K562 (cell line): ENCODE measurements around the gene CYP24A1. TPM values are rescaled to one million over a fixed set of nuclear protein-coding genes. Genes with fewer than 3 reads are reported as not detected.

ENCODE experiments used
- ATAC-seq: fragments of 200-7000 bp; cut with Tn5 transposase; 3 replicates; pipeline ENCODE4 v1.9.1; 2020; ENCODE audit warnings: moderate library complexity
- BruUV-seq: library from RNA; stranded (reverse); fragments of 400-500 nt; replicated peaks from 2 replicates; lab custom pipeline; 2021; lab: Mats Ljungman, UMichigan
- CTCF ChIA-PET: fragments of 300-600 bp; formaldehyde crosslinking; extraction: SDS; loops from one replicate; lab custom pipeline; 2021; ENCODE audit warnings: low intra/inter-chr PET ratio; lab: Yijun Ruan, JAX
- POLR2A ChIA-PET: fragments of 300-600, 350-650 bp; sonication (Branson Sonifier 250); formaldehyde crosslinking; extraction: SDS; loops from one replicate; lab custom pipeline; 2021; ENCODE audit warnings: antibody characterized with exemption, inconsistent platforms; lab: Yijun Ruan, JAX
- DNase-seq, 4 experiments: peaks; one replicate each; pipeline versions ENCODE4 v3.0.0 to v3.0.0-alpha.2; 2011 to 2018; ENCODE audit warnings: low spot score in 3 of 4, mixed read lengths in 3 of 4; ENCODE audit errors: extremely low read depth in 1 of 4
- FAIRE-seq: peaks from 2 replicates; lab custom pipeline; 2011; peaks lifted over from hg19 to GRCh38; lab: Jason Lieb, UNC
- H2AFZ ChIP-seq: 2 replicates; pipeline ENCODE4 v1.6.0; 2011; ENCODE audit warnings: low read depth, low read length, control low read depth, inconsistent platforms
- H3K27ac ChIP-seq: fragments of 200-600 bp; 3 replicates; pipeline ENCODE4 v1.8.0; 2011; ENCODE audit warnings: low read depth, mild to moderate bottlenecking, control low read depth, inconsistent platforms, low read length, moderate library complexity, mixed read lengths; ENCODE audit errors: extremely low read depth
- H3K27me3 ChIP-seq, 2 experiments: fragments of 300-600 bp in 1 of 2; 2 replicates in 1 of 2; 3 replicates in 1 of 2; pipeline versions ENCODE4 v1.6.0 to v1.8.0; 2011; ENCODE audit warnings: inconsistent platforms in 2 of 2, low read length in 2 of 2, mild to moderate bottlenecking in 1 of 2, mixed read lengths in 1 of 2, moderate library complexity in 1 of 2; ENCODE audit not compliant: control insufficient read depth in 2 of 2, insufficient read depth in 2 of 2
- H3K36me3 ChIP-seq: fragments of 300-600 bp; 3 replicates; pipeline ENCODE4 v1.8.0; 2011; ENCODE audit warnings: mild to moderate bottlenecking, low read length, inconsistent platforms; ENCODE audit not compliant: control insufficient read depth, insufficient read depth
- H3K4me1 ChIP-seq, 2 experiments: fragments of 200-600 bp in 1 of 2; replicated peaks in 1 of 2; 2 replicates in 1 of 2; 3 replicates in 1 of 2; pipeline versions ENCODE4 v1.5.1 to v1.8.0; 2011; ENCODE audit warnings: inconsistent platforms in 2 of 2, low read length in 2 of 2, mild to moderate bottlenecking in 1 of 2, mixed read lengths in 1 of 2, moderate library complexity in 1 of 2; ENCODE audit not compliant: control insufficient read depth in 2 of 2, insufficient read depth in 2 of 2
- H3K4me2 ChIP-seq: 2 replicates; pipeline ENCODE4 v1.6.1; 2011; ENCODE audit warnings: low read length, control low read depth, inconsistent platforms, mixed read lengths; ENCODE audit not compliant: insufficient read depth
- H3K4me3 ChIP-seq: fragments of 200-600 bp; sonication (generic), shearing (Covaris generic); 2 replicates; pipeline ENCODE4 v1.5.1; 2016; ENCODE audit warnings: control low read depth, inconsistent platforms
- H3K79me2 ChIP-seq: fragments of 200-600 bp; 3 replicates; pipeline ENCODE4 v1.8.0; 2011; ENCODE audit warnings: low read length, inconsistent platforms; ENCODE audit not compliant: control insufficient read depth, insufficient read depth
- H3K9ac ChIP-seq, 2 experiments: 2 replicates each; pipeline versions ENCODE4 v1.6.0 to v1.6.1; 2011; ENCODE audit warnings: low read depth in 2 of 2, low read length in 2 of 2, control low read depth in 1 of 2, inconsistent platforms in 1 of 2, mild to moderate bottlenecking in 1 of 2, mixed read lengths in 1 of 2; ENCODE audit not compliant: insufficient read depth in 1 of 2
- H3K9me1 ChIP-seq: one replicate; pipeline ENCODE4 v1.6.0; 2011; ENCODE audit warnings: inconsistent platforms, mild to moderate bottlenecking, low read length, moderate library complexity; ENCODE audit not compliant: control insufficient read depth, insufficient read depth
- H3K9me3 ChIP-seq: replicated peaks from 2 replicates; pipeline ENCODE4 v1.5.1; 2011; ENCODE audit warnings: low read depth, low read length, inconsistent platforms; ENCODE audit not compliant: control insufficient read depth, insufficient read depth
- H4K20me1 ChIP-seq: replicated peaks from 2 replicates; pipeline ENCODE4 v1.6.1; 2011; ENCODE audit warnings: low read length, inconsistent platforms, mixed read lengths; ENCODE audit not compliant: control insufficient read depth, insufficient read depth
- BCOR ChIP-seq: fragments of 450-650 bp; IDR thresholded peaks from 2 replicates; pipeline ENCODE4 v1.6.1; 2016
- CBX2 ChIP-seq: fragments of 200-600 bp; sonication (generic); IDR thresholded peaks from one replicate; pipeline ENCODE4 v1.6.1; 2012; ENCODE audit warnings: mild to moderate bottlenecking, low read length, inconsistent platforms; ENCODE audit not compliant: insufficient read depth, poor library complexity, severe bottlenecking
- EHMT2 ChIP-seq: fragments of 450-650 bp; IDR thresholded peaks from 2 replicates; pipeline ENCODE4 v1.6.1; 2018; ENCODE audit warnings: antibody characterized with exemption
- FIP1L1 ChIP-seq: fragments of 200-400 bp; formaldehyde crosslinking; IDR thresholded peaks from 2 replicates; pipeline ENCODE4 v1.6.1; 2018; ENCODE audit warnings: mild to moderate bottlenecking, low read depth, low read length; ENCODE audit not compliant: poor library complexity, severe bottlenecking
- FOXJ3 ChIP-seq: sonication (generic); formaldehyde crosslinking; IDR thresholded peaks from 2 replicates; pipeline ENCODE4 v1.4.0; 2020; ENCODE audit warnings: mild to moderate bottlenecking, missing genetic modification reagents
- HEY1 ChIP-seq: fragments of 250-450 bp; sonication (Bioruptor Pico); IDR thresholded peaks from 2 replicates; pipeline ENCODE4 v1.5.0; 2020; ENCODE audit warnings: mild to moderate bottlenecking, moderate library complexity, borderline replicate concordance
- ILF3 ChIP-seq: fragments of 450-650 bp; IDR thresholded peaks from 2 replicates; pipeline ENCODE4 v1.6.1; 2018; ENCODE audit warnings: antibody characterized with exemption, mild to moderate bottlenecking, moderate library complexity, borderline replicate concordance
- KLF10 ChIP-seq: fragments of 250-450 bp; sonication (Bioruptor Pico); IDR thresholded peaks from 2 replicates; pipeline ENCODE4 v1.6.1; 2021; ENCODE audit warnings: matching md5 sums
- KLF16 ChIP-seq: IDR thresholded peaks from 2 replicates; pipeline ENCODE4 v1.6.1; 2016; ENCODE audit warnings: antibody characterized with exemption
- MAFG ChIP-seq: fragments of 450-650 bp; conservative IDR thresholded peaks from 2 replicates; pipeline ENCODE4 v1.6.1; 2016; ENCODE audit warnings: missing genetic modification characterization, missing compliant biosample characterization
- RBM15 ChIP-seq: fragments of 200-400 bp; formaldehyde crosslinking; IDR thresholded peaks from 2 replicates; pipeline ENCODE4 v1.6.1; 2018; ENCODE audit warnings: mild to moderate bottlenecking, low read length, moderate library complexity; ENCODE audit not compliant: insufficient read depth
- TRIM28 ChIP-seq: fragments of 450-650 bp; IDR thresholded peaks from 2 replicates; pipeline ENCODE4 v1.6.1; 2017
- ZNF764 ChIP-seq: fragments of 250-450 bp; sonication (Bioruptor Pico); IDR thresholded peaks from 2 replicates; pipeline ENCODE4 v1.4.0; 2020; ENCODE audit warnings: low read depth, mild to moderate bottlenecking, moderate library complexity
- ZNF77 ChIP-seq: fragments of 250-450 bp; sonication (Bioruptor Pico); IDR thresholded peaks from 2 replicates; pipeline ENCODE4 v1.5.0; 2020
- ZNF830 ChIP-seq: fragments of 250-450 bp; sonication (Bioruptor Pico); IDR thresholded peaks from 2 replicates; pipeline ENCODE4 v1.5.0; 2021; ENCODE audit warnings: mild to moderate bottlenecking
- WGBS: fragments of 100-300 bp; shearing (Covaris generic); methylation state at CpG from one replicate; pipeline ENCODE4 v1.1.6; 2016; ENCODE audit warnings: low coverage, mixed read lengths; ENCODE audit not compliant: insufficient coverage; ENCODE audit errors: missing lambda C conversion rate; 5-methylcytosine and 5-hydroxymethylcytosine counted together
- in situ Hi-C: fragments of 300-500 bp; cut with MboI; formaldehyde crosslinking; loops from 4 replicates; pipeline ENCODE4 v1.15.0; 2018; ENCODE audit warnings: inconsistent platforms, mixed read lengths
- intact Hi-C: fragments of 100-400 bp; cut with micrococcal nuclease; formaldehyde crosslinking; loops from 2 replicates; pipeline ENCODE4 v1.14.2; 2022
- polyA plus RNA-seq, 8 experiments: library from polyadenylated mRNA; depleted of rRNA in 4 of 8; stranded (reverse) in 5 of 8; unstranded in 3 of 8; fragments of >200 nt; fragmentation: Nextera tagmentation in 2 of 8; fragmentation: Illumina TruSeq in 1 of 8; extraction: Ambion mirVana in 2 of 8; extraction: Trizol in 1 of 8; gene quantifications; 2 replicates each; pipeline versions ENCODE4 v1.2.1 to v1.2.3, GENCODE V29; 2011 to 2014; ENCODE audit warnings: inconsistent platforms in 1 of 8, missing spikeins in 1 of 8
- total RNA-seq, 7 experiments: library from RNA; depleted of rRNA in 6 of 7; stranded (reverse); fragments of >200 nt in 6 of 7; fragmentation: Illumina TruSeq in 2 of 7; extraction: Trizol in 2 of 7; gene quantifications; 2 replicates each; pipeline versions ENCODE4 v1.2.1 to v1.2.3, GENCODE V29; 2011 to 2021; ENCODE audit warnings: low replicate concordance in 1 of 7
- TF ChIP-seq, protein P1 (sequence below): sonication (generic); formaldehyde crosslinking; IDR thresholded peaks from 2 replicates; pipeline ENCODE4 v1.9.0; 2022; ENCODE audit warnings: mild to moderate bottlenecking, missing genetic modification reagents
- TF ChIP-seq, protein P2 (sequence below), 3 experiments: fragments of 200-800 bp in 1 of 3; fragments of 250-450 bp in 1 of 3; fragments of 450-650 bp in 1 of 3; sonication (Bioruptor Pico) in 1 of 3; sonication (Bioruptor generic) in 1 of 3; formaldehyde crosslinking in 1 of 3; IDR thresholded peaks; 2 replicates each; pipeline versions ENCODE4 v1.6.1 to v1.8.0; 2016 to 2022; ENCODE audit warnings: mild to moderate bottlenecking in 2 of 3, missing genetic modification characterization in 2 of 3, missing compliant biosample characterization in 1 of 3, moderate library complexity in 1 of 3

CYP24A1 gene
- total and polyA plus RNA-seq, 9 of the 15 experiments (the other 6 are each of a cell fraction or from before 2014, with no cell fraction given), result 0.04 TPM; not detected in 8

DNA sequence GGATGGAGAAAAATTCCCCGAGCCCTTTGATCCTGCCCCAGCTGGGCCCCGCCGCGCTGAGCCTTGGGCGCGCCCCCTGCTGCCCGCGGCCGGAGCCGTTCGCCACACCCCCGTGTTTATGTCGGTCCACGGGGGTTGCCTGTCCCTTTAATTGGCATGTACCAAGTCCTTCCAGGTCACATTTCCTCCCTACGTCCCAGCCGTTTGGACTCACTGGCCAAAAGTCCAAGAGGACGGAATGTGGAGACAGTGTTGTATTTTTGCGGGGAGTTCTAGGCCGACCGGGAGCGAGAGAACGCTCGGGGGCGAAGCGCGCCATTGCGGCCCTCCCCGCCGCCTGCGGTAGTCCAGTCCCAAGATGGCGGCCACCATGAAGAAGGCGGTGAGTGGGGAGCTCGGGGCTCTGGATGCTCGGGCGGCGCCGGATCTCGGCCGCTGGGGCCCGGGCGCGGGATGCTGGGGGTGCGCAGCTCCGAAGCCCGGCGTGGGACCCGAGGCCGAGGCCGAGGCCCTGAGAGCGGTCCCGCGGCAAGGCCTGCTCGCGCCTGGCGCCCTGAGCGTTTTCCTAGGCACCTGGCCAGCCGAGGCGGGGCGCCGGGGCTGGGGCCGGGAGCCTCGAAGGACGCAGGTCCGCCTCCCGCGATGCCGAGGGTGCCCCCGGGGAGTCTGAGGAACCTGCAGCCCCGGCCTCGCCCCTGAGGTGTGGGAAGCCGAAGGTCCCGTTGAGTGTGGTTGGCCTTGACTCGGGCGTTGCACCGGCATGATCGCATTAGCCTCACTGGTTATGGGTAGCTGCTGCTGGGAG is 34.2 kb upstream of the CYP24A1 start, which contains the start of gene PFDN4 (continued):
- TF ChIP-seq ZNF764 (CRISPR knock-in tag), result no peak
- TF ChIP-seq ZNF77 (CRISPR knock-in tag), result no peak
- no peak for TF ChIP-seq EHMT2
- no peak for TF ChIP-seq KLF10
- TF ChIP-seq FOXJ3, result no peak
- TF ChIP-seq CBX2, result no peak
- TF ChIP-seq ZNF830, result no peak
- TF ChIP-seq, all 486 proteins: peak for 129

DNA sequence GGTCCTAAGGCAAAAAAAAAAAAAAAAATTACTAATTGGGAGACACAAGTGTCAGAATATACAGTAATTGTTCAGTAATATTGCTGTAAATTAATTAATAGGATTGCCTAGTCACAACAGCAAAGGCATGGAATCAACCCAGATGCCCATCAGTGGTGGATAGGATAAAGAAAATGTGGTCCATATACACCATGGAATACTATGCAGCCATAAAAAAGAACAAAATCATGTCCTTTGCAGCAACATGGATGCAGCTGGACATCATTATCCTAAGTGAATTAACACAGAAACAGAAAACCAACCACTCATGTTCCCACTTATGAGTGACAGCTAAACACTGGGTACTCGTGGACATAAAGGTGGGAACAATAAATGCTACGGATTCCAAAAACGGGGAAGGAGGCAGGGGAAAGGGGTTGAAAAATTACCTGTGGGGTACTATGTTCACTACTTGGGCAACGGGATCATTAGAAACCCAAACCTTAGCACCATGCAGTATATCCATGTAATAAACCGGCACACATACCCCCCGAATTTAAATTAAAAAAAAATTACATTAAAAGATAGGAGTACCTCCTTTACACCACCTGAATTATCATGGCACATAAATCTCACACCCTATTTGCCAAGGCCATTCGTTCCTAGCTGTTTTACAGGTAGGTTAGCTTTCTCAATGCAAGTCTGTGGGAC is 33.4 kb upstream of the CYP24A1 start:
- WGBS, result 55% methylated on average over 6 of the region's 7 CpGs
- ATAC-seq (no peak), FAIRE-seq (no peak), DNase-seq (no peak)
- H3K27me3 ChIP-seq, result no peaks in the 10 kb centered on the region
- BruUV-seq, result no TSS peak
- in situ Hi-C loops (loop anchor here (25.0 kb wide), 1 partner anchor 645 kb away; no protein-coding TSS in a partner anchor), intact Hi-C loops (no loop called here)
- peak overlapping the region in 1 of 2 experiments; percentile 100; a peak in 1 of 4 replicates for H3K9ac ChIP-seq
- H3K4me2 ChIP-seq, result peak overlapping the region; percentile 99
- no peaks in the 10 kb centered on the region for H4K20me1 ChIP-seq
- peaks cover 6 to 11% of the 10 kb centered on the region in 2 experiments; a peak in 3 of 5 replicates for H3K4me1 ChIP-seq
- H2AFZ ChIP-seq, result peak overlapping the region; percentile 100
- no peaks in the 10 kb centered on the region for H3K9me3 ChIP-seq
- ChIA-PET CTCF (no interaction called here), POLR2A (interaction anchor here (0.6 kb wide), 1 partner anchor 11 kb away, joined by 3 read pairs; no protein-coding TSS in a partner anchor)
- H3K27ac ChIP-seq, result no peak overlapping the region
- H3K79me2 ChIP-seq, result peaks cover 32% of the 10 kb centered on the region
- H3K9me1 ChIP-seq, result no peaks in the 10 kb centered on the region
- peaks cover 10% of the 10 kb centered on the region for H3K36me3 ChIP-seq
- peak overlapping the region; percentile 98 for H3K4me3 ChIP-seq
- TF ChIP-seq, protein P1, sequence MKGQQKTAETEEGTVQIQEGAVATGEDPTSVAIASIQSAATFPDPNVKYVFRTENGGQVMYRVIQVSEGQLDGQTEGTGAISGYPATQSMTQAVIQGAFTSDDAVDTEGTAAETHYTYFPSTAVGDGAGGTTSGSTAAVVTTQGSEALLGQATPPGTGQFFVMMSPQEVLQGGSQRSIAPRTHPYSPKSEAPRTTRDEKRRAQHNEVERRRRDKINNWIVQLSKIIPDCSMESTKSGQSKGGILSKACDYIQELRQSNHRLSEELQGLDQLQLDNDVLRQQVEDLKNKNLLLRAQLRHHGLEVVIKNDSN, result no peak
- no peak for TF ChIP-seq MAFG (tag)
- TF ChIP-seq FIP1L1, result no peak
- TF ChIP-seq ILF3, result no peak
- TF ChIP-seq BCOR, result peak; percentile 82
- no peak for TF ChIP-seq HEY1 (CRISPR knock-in tag)
- TF ChIP-seq KLF16, result no peak
- TF ChIP-seq, protein P2, sequence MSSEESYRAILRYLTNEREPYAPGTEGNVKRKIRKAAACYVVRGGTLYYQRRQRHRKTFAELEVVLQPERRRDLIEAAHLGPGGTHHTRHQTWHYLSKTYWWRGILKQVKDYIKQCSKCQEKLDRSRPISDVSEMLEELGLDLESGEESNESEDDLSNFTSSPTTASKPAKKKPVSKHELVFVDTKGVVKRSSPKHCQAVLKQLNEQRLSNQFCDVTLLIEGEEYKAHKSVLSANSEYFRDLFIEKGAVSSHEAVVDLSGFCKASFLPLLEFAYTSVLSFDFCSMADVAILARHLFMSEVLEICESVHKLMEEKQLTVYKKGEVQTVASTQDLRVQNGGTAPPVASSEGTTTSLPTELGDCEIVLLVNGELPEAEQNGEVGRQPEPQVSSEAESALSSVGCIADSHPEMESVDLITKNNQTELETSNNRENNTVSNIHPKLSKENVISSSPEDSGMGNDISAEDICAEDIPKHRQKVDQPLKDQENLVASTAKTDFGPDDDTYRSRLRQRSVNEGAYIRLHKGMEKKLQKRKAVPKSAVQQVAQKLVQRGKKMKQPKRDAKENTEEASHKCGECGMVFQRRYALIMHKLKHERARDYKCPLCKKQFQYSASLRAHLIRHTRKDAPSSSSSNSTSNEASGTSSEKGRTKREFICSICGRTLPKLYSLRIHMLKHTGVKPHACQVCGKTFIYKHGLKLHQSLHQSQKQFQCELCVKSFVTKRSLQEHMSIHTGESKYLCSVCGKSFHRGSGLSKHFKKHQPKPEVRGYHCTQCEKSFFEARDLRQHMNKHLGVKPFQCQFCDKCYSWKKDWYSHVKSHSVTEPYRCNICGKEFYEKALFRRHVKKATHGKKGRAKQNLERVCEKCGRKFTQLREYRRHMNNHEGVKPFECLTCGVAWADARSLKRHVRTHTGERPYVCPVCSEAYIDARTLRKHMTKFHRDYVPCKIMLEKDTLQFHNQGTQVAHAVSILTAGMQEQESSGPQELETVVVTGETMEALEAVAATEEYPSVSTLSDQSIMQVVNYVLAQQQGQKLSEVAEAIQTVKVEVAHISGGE (CRISPR knock-in tag; IDR thresholded peaks at IDR 0.05), result peak in 1 of 3 experiments; percentile 87; a peak in 2 of 6 replicates
- no peak for TF ChIP-seq TRIM28
- TF ChIP-seq RBM15, result no peak
